Mononuclear cell (primary cell): Measurements from ENCODE around the gene DMKN. TPM values are rescaled to one million over a fixed set of nuclear protein-coding genes. Genes with fewer than 3 reads are reported as not detected.

ENCODE experiments used
- H3K27me3 ChIP-seq: 2 replicates; pipeline ENCODE4 v1.6.0; 2011; ENCODE audit warnings: low read length, control low read depth; ENCODE audit not compliant: insufficient read depth
- H3K4me1 ChIP-seq: 2 replicates; pipeline ENCODE4 v1.5.1; 2011; ENCODE audit warnings: mild to moderate bottlenecking, low read length, control low read depth; ENCODE audit not compliant: insufficient read depth
- H3K4me3 ChIP-seq: 2 replicates; pipeline ENCODE4 v1.5.1; 2011; ENCODE audit warnings: mild to moderate bottlenecking, low read length, moderate library complexity
- H3K9me3 ChIP-seq: 2 replicates; pipeline ENCODE4 v1.5.1; 2011; ENCODE audit warnings: low read depth, mild to moderate bottlenecking, control low read depth, low read length
- total RNA-seq: library from RNA; depleted of rRNA; stranded (reverse); fragments of >200 nt; gene quantifications from one replicate; pipeline ENCODE4 v1.2.3, GENCODE V29; 2012

Gene DMKN, protein sequence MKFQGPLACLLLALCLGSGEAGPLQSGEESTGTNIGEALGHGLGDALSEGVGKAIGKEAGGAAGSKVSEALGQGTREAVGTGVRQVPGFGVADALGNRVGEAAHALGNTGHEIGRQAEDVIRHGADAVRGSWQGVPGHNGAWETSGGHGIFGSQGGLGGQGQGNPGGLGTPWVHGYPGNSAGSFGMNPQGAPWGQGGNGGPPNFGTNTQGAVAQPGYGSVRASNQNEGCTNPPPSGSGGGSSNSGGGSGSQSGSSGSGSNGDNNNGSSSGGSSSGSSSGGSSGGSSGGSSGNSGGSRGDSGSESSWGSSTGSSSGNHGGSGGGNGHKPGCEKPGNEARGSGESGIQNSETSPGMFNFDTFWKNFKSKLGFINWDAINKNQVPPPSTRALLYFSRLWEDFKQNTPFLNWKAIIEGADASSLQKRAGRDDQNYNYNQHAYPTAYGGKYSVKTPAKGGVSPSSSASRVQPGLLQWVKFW
- total RNA-seq = not detected

DNA sequence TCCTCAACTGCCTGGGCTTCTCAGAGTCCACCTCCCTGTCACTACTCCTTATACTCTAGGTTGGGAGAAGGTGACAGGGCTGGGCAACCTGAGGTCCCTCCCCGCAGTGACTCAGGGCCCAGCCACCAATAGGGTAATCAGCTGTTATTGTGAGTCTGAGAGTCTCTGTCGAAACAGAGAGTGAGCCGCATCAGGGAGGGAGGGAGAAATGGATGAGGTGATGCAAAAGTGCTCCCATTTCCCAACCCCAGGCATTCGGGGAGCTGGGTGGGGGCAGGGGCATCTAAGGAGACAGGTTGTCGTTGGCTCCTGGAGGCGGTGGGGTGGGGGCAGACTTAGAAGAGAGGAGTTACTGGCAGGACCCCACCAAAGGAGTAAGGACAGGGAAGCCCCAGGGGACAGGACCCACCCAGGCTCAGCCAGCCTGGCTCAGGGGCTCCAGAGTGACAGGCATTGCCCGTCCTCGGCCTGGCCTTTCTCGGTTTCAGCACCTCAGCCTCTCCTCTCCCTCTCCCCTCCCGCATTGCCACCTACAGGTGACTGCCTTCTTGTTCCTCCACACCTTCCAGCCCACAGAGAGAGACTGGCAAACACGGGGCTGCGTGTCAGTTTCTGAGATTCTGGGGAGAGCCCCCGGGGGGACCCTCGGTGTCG is at the start of gene DMKN:
DMKN (minus strand) TSS at position 22 of the 654 bp plus-strand sequence. CDS start 174 bp downstream, outside the sequence.
- H3K4me3 ChIP-seq = no peak within 1 kb of the TSS
- peaks cover 16% of the 10 kb centered on the region for H3K4me1 ChIP-seq
- H3K27me3 ChIP-seq = peaks cover 18% of the 10 kb centered on the region
- no peaks in the 10 kb centered on the region for H3K9me3 ChIP-seq

DNA sequence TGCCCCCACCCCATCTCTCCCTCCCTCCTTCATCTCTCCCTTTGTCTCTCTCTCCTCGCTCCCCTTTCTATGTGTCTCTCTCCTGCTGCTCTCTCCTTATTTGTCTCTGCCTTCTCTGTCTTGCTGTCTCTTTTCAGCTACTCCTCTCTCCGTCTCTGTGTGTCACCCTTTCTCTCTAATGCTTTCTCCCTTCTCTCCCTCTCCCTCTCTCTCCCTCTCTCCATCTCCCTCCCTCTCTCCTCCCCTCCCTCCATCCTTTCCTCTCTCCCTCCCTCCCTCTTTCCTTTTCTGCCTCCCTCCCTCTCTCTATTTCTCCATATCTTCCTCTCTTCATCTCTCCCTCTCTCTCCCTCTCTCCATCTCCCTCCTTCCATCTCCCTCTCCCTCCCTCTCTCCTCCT is 49.3 kb upstream of the DMKN start:
- H3K27me3 ChIP-seq = peaks cover 14% of the 10 kb centered on the region
- H3K9me3 ChIP-seq = no peaks in the 10 kb centered on the region
- no peak overlapping the region for H3K4me3 ChIP-seq
- peaks cover 12% of the 10 kb centered on the region for H3K4me1 ChIP-seq

DNA sequence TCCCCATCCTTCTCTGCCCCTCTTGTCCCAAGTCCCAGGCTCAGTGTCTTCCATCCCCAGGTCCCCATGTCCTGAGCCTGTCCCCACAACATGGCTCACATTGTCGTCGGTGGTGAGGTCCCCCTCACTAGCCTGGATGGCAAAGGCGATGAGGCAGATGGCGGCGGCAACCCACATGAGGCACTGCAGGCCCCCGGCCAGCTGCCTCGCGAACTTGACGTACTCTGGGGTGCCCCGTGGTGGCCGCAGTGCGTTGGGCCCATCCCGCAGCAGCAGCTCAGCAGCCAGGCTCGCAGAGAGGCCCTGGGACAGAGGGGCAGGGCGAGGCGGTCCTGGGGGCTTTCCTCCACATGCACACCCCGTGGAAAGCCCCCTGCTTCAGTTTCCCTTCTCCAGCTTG is 48.9 kb upstream of the DMKN start:
- H3K27me3 ChIP-seq = peaks cover 16% of the 10 kb centered on the region
- no peak overlapping the region for H3K4me3 ChIP-seq
- H3K9me3 ChIP-seq = no peaks in the 10 kb centered on the region

DNA sequence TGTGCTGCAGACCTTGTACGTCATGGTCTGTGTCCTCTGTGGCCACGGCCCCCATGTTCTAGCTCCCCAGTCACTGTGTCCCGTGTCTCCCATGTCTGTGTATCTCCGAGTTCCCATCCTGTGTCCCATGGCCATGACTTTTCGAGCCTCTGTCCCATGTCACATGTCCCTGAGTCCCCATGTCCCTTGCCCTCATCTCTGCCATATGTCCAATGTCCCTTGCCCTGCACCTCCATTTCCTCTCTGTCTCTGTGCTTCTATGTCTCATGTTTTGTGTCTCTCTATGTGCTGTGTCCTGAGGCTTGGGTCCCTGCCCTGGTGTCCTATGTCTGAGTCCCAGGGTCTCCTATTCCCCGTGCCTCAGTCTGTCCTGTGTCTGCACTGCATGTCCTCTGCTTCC is 48.0 kb upstream of the DMKN start:
- H3K27me3 ChIP-seq = peaks cover 16% of the 10 kb centered on the region

More for the DNA sequence above, 48.9 kb upstream of the DMKN start:
- H3K4me1 ChIP-seq = peaks cover 12% of the 10 kb centered on the region

DNA sequence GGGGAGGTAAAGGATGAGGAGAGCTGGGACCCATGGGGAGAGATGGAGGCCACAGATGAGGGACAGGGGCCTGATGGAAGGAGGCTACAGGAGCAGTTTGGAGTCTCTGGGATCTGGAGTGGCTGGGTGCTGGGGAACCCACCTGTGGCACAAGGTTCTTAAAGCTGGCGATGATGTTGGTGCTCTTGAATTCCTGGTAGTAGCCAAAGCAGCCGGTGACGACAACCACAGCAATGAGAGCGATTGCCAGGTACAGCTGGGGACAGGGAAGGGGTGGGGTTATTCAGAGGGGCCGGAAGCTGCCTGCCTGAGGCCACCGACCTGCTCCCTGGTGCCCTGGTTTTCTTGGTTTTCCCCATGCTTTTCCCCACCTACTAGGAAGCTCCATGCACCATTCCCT is 47.2 kb upstream of the DMKN start:
- Histone ChIP-seq H3K9me3 (no peaks in the 10 kb centered on the region), H3K27me3 (peaks cover 16% of the 10 kb centered on the region), H3K4me3 (no peak overlapping the region), H3K4me1 (peaks cover 12% of the 10 kb centered on the region)

More for the DNA sequence above, 48.0 kb upstream of the DMKN start:
- Histone ChIP-seq H3K4me3 (no peak overlapping the region), H3K4me1 (peaks cover 12% of the 10 kb centered on the region), H3K9me3 (no peaks in the 10 kb centered on the region)

DNA sequence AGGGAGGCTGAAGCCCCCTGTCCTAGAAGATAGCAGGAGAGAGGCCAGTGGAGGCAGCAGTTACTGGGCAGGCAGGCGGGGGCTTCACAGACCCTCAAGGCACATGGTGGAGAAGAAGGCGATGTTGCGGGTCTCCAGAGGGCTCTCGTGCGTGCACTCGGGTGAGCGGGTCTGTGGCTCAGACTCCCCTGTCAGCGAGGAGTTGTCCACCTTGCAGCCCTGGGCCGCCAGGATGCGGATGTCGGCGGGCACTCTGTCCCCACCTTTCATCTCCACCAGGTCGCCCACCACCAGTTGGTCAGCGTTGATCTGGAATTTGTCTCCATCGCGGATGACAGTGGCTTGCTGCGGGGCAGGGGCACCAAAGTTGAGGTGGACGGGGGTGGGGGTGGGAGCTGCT is 46.8 kb upstream of the DMKN start:
- Histone ChIP-seq H3K4me1 (peaks cover 12% of the 10 kb centered on the region), H3K27me3 (peaks cover 16% of the 10 kb centered on the region), H3K9me3 (no peaks in the 10 kb centered on the region), H3K4me3 (no peak overlapping the region)

DNA sequence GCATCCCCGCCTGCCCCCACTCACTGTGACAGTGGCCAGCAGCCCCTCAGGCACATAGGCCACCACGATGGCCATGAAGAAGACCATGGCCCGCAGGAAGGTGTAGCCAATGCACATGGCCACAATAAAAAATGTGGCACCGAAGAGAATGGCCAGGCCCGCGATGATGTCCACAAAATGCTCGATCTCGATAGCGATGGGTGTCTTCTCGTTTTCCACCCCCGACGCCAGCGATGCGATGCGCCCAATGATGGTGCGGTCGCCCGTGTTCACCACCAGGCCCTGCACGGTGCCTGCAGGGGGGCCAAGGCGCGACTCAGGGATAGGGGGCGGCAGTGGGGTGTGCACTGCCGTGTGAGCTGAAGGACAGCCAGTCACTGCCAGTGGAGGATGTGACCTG is 46.3 kb upstream of the DMKN start:
- Histone ChIP-seq H3K4me1 (peaks cover 12% of the 10 kb centered on the region), H3K9me3 (no peaks in the 10 kb centered on the region), H3K4me3 (no peak overlapping the region), H3K27me3 (peaks cover 16% of the 10 kb centered on the region)

DNA sequence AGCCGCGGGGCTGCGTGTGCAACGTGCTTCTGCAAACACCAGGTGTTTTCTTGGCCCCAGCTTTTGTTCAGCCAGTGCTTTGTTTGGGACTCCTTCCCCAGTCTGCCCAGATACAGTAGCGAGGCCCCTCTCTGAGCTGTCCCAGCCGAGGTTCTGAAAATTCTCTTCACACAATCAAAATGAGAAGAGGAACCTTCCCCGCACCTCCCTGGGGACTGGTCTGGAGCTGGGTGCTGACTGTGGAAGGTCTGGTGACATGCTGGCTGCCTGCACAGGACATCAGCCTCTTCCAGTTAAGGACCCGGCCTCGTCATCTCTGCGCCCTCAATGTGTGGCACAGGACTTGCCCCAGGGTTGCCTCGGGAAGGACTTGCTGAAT is 45.8 kb upstream of the DMKN start:
- Histone ChIP-seq H3K4me1 (peaks cover 12% of the 10 kb centered on the region), H3K27me3 (peaks cover 16% of the 10 kb centered on the region)

DNA sequence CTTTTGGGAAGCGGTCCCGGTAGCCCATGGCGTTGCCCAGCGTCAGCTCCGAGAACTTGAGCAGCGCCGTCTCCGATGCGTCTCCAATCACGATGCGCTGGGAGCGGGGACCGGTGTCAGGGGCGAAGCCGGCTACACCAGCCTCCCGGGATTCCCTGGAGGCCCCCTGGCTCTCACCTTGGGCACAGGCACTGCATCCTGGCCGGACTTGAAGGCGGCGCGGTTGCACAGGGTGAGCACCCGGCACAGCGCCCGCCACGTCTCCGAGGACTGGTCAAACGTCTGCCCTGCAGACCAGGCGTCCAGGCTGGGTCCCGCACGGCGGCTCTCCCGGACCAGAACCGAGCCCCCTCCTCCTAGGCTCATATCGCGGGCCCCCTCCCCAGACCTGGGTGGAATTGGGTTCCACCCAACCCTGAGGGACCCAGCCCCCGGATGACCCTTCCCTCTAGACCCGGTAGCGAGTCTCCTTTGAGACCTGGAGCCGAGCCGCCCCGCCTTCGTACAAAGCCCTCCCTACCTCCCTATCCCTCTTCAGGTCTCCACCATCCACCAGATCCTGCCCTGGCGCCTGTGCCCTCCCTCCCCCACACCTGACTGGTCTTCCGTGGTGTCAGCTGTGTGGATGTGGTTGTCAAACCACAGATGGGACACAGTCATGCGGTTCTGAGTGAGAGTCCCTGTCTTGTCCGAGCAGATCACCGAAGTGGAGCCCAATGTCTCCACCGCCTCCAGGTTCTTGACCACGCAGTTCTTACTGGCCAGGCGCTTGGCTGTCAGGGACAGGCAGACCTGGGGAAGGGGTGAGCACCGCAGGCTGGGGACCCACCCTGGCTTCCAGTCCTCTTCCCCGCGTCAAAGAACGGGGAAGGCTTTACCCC is 45.2 kb upstream of the DMKN start:
- peaks cover 16% of the 10 kb centered on the region for H3K27me3 ChIP-seq
- no peak overlapping the region for H3K4me3 ChIP-seq
- H3K4me1 ChIP-seq = peaks cover 12% of the 10 kb centered on the region
- H3K9me3 ChIP-seq = no peaks in the 10 kb centered on the region

More for the DNA sequence above, 45.8 kb upstream of the DMKN start:
- Histone ChIP-seq H3K9me3 (no peaks in the 10 kb centered on the region), H3K4me3 (no peak overlapping the region)

DNA sequence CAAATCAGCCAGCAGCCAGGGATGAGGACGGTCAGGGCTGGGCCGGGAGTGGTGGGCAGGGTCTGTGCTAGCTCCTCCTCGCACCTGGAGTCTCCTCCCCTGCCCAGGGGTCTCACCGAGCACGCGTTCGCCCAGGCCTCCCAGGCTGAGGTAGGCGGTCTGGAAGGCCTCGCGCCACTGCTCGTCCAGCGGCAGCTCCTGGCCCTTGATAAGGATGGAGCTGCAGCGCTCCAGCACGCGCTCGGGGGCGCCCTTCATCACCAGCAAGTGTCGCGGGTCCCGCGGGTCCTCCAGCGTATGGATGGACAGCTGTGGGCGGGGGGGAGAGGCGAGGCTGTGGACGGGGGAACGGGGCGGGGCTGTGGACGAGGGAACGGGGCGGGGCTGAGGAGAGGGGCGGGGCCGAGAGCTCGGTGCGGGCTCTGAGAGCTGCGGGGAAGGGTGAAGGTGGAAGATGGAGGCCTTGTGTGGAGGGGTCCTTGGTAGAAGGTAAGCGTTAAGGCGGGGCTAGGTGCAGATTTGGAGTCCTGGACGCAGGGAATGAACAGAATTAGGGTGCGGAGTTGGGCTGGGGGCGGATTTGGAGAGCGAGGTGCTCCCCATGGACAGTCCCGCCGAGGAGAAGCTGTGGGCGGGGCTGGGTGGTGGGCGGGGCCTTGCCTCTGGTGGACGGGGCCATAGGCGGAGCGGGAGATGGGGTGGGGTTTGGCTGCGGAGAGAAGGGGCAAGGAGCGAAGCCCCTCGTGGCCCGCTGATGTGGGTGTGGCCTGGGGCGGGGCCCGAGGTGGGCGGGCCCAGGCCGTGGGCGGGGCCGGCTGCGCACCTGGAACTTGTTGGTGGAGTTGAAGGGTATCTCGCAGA is 44.3 kb upstream of the DMKN start:
- Histone ChIP-seq H3K4me3 (no peak overlapping the region), H3K4me1 (peaks cover 12% of the 10 kb centered on the region), H3K27me3 (peaks cover 16% of the 10 kb centered on the region), H3K9me3 (no peaks in the 10 kb centered on the region)

DNA sequence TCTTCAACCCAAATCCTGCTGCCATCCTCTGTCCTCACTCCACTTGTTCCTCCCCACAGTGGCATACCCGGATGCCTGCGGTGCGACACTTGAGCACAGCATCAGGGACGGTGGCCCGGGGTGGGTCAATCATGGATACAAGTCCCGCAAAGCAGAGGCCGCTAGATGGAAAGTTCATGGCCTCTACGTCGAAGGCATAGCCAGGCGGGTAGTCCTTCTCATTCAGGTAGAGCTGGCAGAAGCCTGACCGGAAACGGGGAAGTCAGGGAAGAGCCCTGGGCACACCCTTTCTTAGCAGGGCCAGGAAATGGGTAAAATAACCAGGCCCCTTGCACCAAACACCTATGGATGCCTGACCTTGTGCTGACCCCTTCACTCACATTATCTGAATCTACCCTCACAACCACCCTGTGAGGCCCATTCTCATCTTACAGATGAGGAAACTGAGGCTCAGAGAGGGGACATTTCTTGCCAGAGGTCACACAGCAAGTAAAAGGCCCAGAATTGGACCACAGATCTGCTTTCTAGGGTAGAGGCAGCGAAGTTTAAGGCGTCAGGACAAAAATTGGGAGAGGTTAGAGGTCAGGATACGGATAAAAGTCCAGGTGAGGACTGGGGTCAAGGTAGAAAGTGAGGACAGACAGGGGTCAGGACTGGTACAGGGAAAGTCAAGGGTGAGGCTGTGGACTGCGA is 43.5 kb upstream of the DMKN start:
- Histone ChIP-seq H3K27me3 (peaks cover 16% of the 10 kb centered on the region), H3K4me1 (peaks cover 12% of the 10 kb centered on the region), H3K4me3 (no peak overlapping the region), H3K9me3 (no peaks in the 10 kb centered on the region)

DNA sequence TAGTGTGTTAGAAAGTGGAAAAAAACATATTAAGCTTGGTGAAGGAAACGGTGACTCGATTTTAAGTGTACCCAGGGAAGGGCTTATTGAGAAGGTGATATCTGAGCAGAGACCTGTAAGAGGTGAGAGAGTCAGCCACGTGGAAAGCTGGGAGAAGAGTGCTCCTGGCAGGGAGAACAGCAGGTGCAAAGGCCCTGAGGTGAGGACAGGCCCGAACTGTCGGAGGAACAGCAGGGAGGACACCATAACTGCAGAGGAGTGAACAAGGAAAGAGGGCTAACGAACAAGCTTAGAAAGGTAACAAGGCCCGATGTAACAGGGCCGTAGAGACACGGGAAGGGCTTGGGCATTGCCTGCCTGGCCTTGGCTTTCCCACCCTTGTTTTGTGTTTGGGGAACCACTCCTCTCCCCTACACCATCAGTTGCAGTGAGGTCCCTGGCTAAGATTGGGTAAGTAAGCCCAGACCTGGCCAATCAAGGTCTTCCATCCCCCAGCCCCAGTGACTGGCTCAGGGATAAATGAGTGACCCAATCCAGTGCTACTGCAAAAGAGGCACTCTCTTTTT is 42.7 kb upstream of the DMKN start:
- peaks cover 16% of the 10 kb centered on the region for H3K27me3 ChIP-seq

DNA sequence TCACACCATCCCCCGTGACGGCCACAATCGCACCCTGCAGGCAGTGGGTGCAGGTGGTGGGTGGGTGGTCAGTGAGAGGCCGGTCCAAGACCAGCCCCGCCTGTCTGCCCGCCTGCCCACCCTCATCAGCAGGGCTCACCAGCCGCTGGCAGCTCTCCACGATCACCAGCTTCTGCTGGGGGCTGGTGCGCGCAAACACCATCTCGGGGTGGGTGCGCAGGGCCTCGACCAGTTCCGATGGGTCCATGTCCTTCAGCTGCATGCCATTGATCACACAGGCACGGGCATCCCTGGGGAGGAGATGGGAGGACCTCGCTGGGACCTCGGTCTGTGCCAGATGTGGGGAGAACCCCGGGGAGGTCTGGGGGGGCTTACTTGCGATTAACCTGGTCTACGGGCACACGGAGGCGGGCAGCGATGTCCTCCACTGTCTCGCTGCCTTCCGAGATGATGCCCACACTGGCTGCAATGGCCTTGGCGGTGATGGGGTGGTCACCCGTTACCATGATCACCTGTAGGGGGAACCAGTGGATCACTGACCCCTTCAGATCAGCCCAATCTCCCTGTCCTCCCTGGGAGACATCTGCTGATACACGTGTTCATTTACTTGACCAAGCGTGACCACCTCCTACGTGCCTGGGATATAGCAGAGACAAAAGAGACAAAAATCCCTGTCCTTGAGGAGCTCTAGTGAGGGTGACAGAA is 42.0 kb upstream of the DMKN start:
- no peaks in the 10 kb centered on the region for H3K9me3 ChIP-seq

More for the DNA sequence above, 42.7 kb upstream of the DMKN start:
- Histone ChIP-seq H3K4me1 (peaks cover 12% of the 10 kb centered on the region), H3K9me3 (no peaks in the 10 kb centered on the region), H3K4me3 (no peak overlapping the region)

More for the DNA sequence above, 42.0 kb upstream of the DMKN start:
- peaks cover 16% of the 10 kb centered on the region for H3K27me3 ChIP-seq
- H3K4me1 ChIP-seq = peaks cover 12% of the 10 kb centered on the region
- H3K4me3 ChIP-seq = no peak overlapping the region
